Panc1 (cell line): ENCODE measurements around the gene HCN3. TPM values are rescaled to one million over a fixed set of nuclear protein-coding genes. Genes with fewer than 3 reads are reported as not detected.

Experiments used
- ATAC-seq: fragments of 200-7000 bp; cut with Tn5 transposase; 2 replicates; pipeline ENCODE4 v1.9.1; 2020; ENCODE audit warnings: mild to moderate bottlenecking, moderate library complexity
- BruUV-seq: library from RNA; stranded (reverse); fragments of 400-500 nt; replicated peaks from 2 replicates; lab custom pipeline; 2021; lab: Mats Ljungman, UMichigan
- CTCF ChIA-PET: fragments of 300-600 bp; sonication (Branson Sonifier 250); formaldehyde crosslinking; loops from one replicate; lab custom pipeline; 2022; ENCODE audit warnings: antibody characterized with exemption; lab: Charles Lee
- POLR2A ChIA-PET: fragments of 300-600 bp; sonication (Branson Sonifier 250); formaldehyde crosslinking; loops from one replicate; lab custom pipeline; 2022; ENCODE audit warnings: antibody characterized with exemption; lab: Charles Lee
- DNase-seq: peaks from one replicate; pipeline ENCODE4 v3.0.0-alpha.2; 2010; ENCODE audit warnings: low read depth, low spot score
- H3K27ac ChIP-seq: 2 replicates; pipeline ENCODE4 v1.5.1; 2011; ENCODE audit warnings: mild to moderate bottlenecking, low read length, inconsistent platforms
- H3K27me3 ChIP-seq: fragments of 200-500 bp; sonication (Bioruptor generic); 2 replicates; pipeline ENCODE4 v1.6.0; 2014; ENCODE audit warnings: low read length, inconsistent platforms; ENCODE audit not compliant: control insufficient read depth, insufficient read depth
- H3K36me3 ChIP-seq: fragments of 200-500 bp; sonication (Bioruptor generic); 2 replicates; pipeline ENCODE4 v1.5.1; 2014; ENCODE audit warnings: inconsistent platforms, mild to moderate bottlenecking, low read length, moderate library complexity; ENCODE audit not compliant: control insufficient read depth, insufficient read depth
- H3K4me1 ChIP-seq: 2 replicates; pipeline ENCODE4 v1.5.1; 2011; ENCODE audit warnings: inconsistent platforms, mild to moderate bottlenecking, low read length, moderate library complexity; ENCODE audit not compliant: control insufficient read depth, insufficient read depth
- H3K4me3 ChIP-seq, 2 experiments: 2 replicates each; pipeline ENCODE4 v1.5.1; 2011 to 2012; ENCODE audit warnings: low read depth in 2 of 2, low read length in 2 of 2, mild to moderate bottlenecking in 2 of 2, inconsistent platforms in 1 of 2, moderate library complexity in 1 of 2
- H3K9me3 ChIP-seq: fragments of 200-500 bp; sonication (Bioruptor generic); 2 replicates; pipeline ENCODE4 v1.5.1; 2014; ENCODE audit warnings: low read depth, mild to moderate bottlenecking, inconsistent platforms, low read length, moderate library complexity; ENCODE audit not compliant: control insufficient read depth, insufficient read depth
- POLR2AphosphoS5 ChIP-seq: IDR thresholded peaks from 2 replicates; pipeline ENCODE4 v1.6.1; 2012; ENCODE audit warnings: mild to moderate bottlenecking, low read depth, low read length, moderate library complexity
- SIN3A ChIP-seq: IDR thresholded peaks from 2 replicates; pipeline ENCODE4 v1.6.1; 2012; ENCODE audit warnings: low read depth, mild to moderate bottlenecking, low read length, moderate library complexity, borderline replicate concordance; ENCODE audit not compliant: insufficient read depth
- TCF7L2 ChIP-seq: IDR thresholded peaks from 2 replicates; pipeline ENCODE4 v1.6.1; 2011; ENCODE audit warnings: mild to moderate bottlenecking, low read depth, low read length, inconsistent platforms
- in situ Hi-C: cut with HindIII; loops from 2 replicates; pipeline ENCODE4 v1.10.0; 2016; ENCODE audit warnings: low sequenced_read_pairs, low pct_unique_long_range_greater_than_20kb
- intact Hi-C: fragments of 100-400 bp; cut with micrococcal nuclease; formaldehyde crosslinking; loops from one replicate; pipeline ENCODE4 v1.10.0; 2022; ENCODE audit not compliant: unreplicated experiment
- total RNA-seq: library from RNA; stranded (reverse); gene quantifications from one replicate; pipeline ENCODE4 v1.2.1, GENCODE V29; 2021; ENCODE audit not compliant: unreplicated experiment
- TF ChIP-seq, protein P1 (sequence below): fragments of 450-650 bp; IDR thresholded peaks from 2 replicates; pipeline ENCODE4 v1.5.1; 2017; ENCODE audit warnings: mild to moderate bottlenecking
- TF ChIP-seq, protein P2 (sequence below), 2 experiments: IDR thresholded peaks; 2 replicates each; pipeline ENCODE4 v1.6.1; 2011 to 2012; ENCODE audit warnings: low read depth in 2 of 2, control low read depth in 1 of 2, low read length in 1 of 2, mild to moderate bottlenecking in 1 of 2, moderate library complexity in 1 of 2; ENCODE audit not compliant: insufficient read depth in 1 of 2

The HCN3 gene
- total RNA-seq, 1 experiment from 2014 or later: 7.8 TPM

DNA sequence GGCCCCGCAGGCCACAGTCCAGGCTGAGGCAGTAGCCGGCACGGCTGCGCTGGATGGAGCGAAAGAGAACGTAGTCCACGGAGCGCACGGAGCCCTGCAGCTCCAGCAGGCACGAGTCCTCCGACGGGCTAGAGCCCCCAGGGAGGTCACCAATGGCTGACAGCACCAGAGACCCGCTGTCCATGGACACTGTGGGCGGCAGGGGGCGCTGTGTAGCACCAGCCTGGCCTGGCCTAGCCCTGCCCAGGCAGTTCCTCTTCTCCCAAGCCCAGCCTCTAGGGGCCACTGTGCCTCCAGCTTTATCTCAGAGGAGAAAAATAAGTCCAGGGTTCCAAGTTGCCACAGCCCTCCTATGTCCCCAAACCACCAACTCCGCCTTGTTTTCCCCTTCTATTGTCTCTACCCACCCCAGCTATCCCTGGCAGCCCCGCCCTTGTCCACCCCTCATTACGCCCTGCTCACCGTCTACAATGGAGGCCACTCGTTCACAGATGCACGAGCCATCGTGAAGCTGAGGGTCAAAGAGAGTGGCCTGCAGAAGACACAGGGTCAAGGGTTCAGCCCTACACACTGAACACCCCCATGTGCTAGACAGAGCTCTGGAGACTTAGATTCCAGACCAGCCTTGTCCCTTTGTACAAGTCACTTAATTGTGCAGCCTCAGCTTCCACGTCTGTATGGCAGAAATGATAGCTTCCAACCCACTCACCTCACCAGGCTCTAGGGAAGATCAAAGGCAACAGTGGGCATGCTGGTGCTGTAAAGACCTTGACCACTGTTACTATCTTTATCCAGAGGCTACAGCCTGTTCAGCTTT, 26.4 kb upstream of the HCN3 start:
- no TSS peak for BruUV-seq
- in situ Hi-C loops: no loop called here
- intact Hi-C loops: no loop called here

DNA sequence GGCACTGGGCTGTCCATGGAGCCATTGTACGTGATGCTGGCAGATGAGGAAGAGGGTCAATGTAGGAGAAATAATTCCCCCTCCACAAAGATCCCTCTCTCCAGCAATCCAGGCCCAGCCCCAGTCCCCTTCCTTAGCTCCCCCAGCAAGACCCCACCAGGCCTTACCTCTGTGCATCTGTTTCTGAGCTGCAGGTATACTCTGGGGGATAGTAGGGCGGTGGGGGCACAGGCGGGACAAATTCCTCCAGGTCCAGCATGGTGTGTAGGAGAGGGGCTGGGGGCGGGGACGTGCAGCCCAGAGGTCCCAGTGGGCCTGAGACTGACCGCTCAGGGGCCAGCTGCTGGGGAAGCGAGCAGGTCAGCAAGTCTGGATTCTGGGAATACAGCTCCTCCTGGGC, 25.7 kb upstream of the HCN3 start:
- H3K9me3 ChIP-seq: no peaks in the 10 kb centered on the region
- intact Hi-C loops (no loop called here), in situ Hi-C loops (no loop called here)
- ChIA-PET CTCF (interaction anchor here (0.6 to 3.9 kb wide), 9 partner anchors 12 to 397 kb away, joined by 3 to 34 read pairs (median 3); partner anchors contain the start of genes FDPS and RUSC1), POLR2A (interaction anchor here (1.2 kb wide), 1 partner anchor 65 kb away, joined by 3 read pairs; no protein-coding TSS in a partner anchor)
- no peak overlapping the region for H3K27ac ChIP-seq
- no peak overlapping the region for H3K4me3 ChIP-seq
- DNase-seq (no peak), ATAC-seq (no peak)
- H3K4me1 ChIP-seq: peaks cover 8% of the 10 kb centered on the region
- H3K27me3 ChIP-seq: no peaks in the 10 kb centered on the region
- no TSS peak for BruUV-seq
- TF ChIP-seq TCF7L2: no peak
- TF ChIP-seq POLR2AphosphoS5: no peak
- no peak for TF ChIP-seq SIN3A
- TF ChIP-seq, protein P1, sequence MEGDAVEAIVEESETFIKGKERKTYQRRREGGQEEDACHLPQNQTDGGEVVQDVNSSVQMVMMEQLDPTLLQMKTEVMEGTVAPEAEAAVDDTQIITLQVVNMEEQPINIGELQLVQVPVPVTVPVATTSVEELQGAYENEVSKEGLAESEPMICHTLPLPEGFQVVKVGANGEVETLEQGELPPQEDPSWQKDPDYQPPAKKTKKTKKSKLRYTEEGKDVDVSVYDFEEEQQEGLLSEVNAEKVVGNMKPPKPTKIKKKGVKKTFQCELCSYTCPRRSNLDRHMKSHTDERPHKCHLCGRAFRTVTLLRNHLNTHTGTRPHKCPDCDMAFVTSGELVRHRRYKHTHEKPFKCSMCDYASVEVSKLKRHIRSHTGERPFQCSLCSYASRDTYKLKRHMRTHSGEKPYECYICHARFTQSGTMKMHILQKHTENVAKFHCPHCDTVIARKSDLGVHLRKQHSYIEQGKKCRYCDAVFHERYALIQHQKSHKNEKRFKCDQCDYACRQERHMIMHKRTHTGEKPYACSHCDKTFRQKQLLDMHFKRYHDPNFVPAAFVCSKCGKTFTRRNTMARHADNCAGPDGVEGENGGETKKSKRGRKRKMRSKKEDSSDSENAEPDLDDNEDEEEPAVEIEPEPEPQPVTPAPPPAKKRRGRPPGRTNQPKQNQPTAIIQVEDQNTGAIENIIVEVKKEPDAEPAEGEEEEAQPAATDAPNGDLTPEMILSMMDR: no peak
- peaks cover 3% of the 10 kb centered on the region; the same call in 1 of the 2 replicates for H3K36me3 ChIP-seq

More for the DNA sequence above, 26.4 kb upstream of the HCN3 start:
- TF ChIP-seq POLR2AphosphoS5 (peak; percentile 24; the same call in 1 of the 2 replicates), SIN3A (no peak), TCF7L2 (peak; percentile 67)
- TF ChIP-seq, protein P2, sequence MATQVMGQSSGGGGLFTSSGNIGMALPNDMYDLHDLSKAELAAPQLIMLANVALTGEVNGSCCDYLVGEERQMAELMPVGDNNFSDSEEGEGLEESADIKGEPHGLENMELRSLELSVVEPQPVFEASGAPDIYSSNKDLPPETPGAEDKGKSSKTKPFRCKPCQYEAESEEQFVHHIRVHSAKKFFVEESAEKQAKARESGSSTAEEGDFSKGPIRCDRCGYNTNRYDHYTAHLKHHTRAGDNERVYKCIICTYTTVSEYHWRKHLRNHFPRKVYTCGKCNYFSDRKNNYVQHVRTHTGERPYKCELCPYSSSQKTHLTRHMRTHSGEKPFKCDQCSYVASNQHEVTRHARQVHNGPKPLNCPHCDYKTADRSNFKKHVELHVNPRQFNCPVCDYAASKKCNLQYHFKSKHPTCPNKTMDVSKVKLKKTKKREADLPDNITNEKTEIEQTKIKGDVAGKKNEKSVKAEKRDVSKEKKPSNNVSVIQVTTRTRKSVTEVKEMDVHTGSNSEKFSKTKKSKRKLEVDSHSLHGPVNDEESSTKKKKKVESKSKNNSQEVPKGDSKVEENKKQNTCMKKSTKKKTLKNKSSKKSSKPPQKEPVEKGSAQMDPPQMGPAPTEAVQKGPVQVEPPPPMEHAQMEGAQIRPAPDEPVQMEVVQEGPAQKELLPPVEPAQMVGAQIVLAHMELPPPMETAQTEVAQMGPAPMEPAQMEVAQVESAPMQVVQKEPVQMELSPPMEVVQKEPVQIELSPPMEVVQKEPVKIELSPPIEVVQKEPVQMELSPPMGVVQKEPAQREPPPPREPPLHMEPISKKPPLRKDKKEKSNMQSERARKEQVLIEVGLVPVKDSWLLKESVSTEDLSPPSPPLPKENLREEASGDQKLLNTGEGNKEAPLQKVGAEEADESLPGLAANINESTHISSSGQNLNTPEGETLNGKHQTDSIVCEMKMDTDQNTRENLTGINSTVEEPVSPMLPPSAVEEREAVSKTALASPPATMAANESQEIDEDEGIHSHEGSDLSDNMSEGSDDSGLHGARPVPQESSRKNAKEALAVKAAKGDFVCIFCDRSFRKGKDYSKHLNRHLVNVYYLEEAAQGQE (IDR thresholded peaks at IDR 0.05; ENCODE audit: insufficient read depth in 1 of 2, low read depth in 2 of 2, low read length in 1 of 2): no peak
- TF ChIP-seq, protein P1: peak; percentile 100
- peak overlapping the region; percentile 9; the same call in 1 of the 2 replicates for H3K27ac ChIP-seq
- H3K36me3 ChIP-seq: peaks cover 3% of the 10 kb centered on the region; the same call in 1 of the 2 replicates
- DNase-seq (no peak), ATAC-seq (peak; percentile 89)
- no peak overlapping the region for H3K4me3 ChIP-seq
- H3K4me1 ChIP-seq: peaks cover 7% of the 10 kb centered on the region
- H3K9me3 ChIP-seq: no peaks in the 10 kb centered on the region
- ChIA-PET POLR2A (interaction anchor here (0.5 to 1.2 kb wide), 3 partner anchors 66 to 178 kb away, joined by 3 to 13 read pairs (median 3); no protein-coding TSS in a partner anchor), CTCF (interaction anchor here (0.6 to 3.9 kb wide), 12 partner anchors 9 to 348 kb away, joined by 3 to 34 read pairs (median 4); partner anchors contain the start of genes CLK2, FDPS and RUSC1)
- no peaks in the 10 kb centered on the region for H3K27me3 ChIP-seq
